ENCODE data around the gene ANKMY1.

DNA sequence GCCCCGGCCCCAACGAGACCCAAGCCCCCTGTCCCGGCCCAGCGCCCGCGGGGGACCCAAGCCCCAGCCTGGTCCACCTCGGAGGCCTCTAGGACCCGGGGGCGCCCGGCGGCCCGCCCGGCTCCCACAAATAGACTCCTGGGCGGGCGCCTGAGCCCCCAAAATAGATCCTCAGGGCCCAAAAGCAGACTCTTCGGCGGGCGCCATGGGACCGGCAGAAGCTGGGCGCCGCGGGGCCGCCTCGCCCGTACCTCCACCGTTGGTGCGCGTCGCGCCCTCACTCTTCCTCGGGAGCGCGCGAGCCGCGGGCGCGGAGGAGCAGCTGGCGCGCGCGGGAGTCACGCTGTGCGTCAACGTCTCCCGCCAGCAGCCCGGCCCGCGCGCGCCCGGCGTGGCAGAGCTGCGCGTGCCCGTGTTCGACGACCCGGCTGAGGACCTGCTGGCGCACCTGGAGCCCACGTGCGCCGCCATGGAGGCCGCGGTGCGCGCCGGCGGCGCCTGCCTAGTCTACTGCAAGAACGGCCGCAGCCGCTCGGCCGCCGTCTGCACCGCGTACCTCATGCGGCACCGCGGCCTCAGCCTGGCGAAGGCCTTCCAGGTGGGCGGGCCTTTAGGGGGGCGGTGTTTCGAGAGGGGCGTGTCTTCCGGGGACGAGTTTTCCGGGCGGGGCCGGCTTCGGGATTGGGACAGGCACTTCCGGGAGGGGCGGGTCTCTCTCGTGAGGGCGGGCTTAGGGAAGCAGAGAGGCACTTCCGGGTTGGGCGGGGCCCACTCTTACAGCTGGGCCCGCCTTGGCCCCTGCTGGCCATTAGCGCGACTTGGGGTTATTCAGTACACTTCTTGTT is 2.9 kb upstream of the ANKMY1 start:
- TF ChIP-seq EZH2 (IDR thresholded peaks at IDR 0.05; ENCODE audit: low read depth): no peak
- TF ChIP-seq, protein P1, sequence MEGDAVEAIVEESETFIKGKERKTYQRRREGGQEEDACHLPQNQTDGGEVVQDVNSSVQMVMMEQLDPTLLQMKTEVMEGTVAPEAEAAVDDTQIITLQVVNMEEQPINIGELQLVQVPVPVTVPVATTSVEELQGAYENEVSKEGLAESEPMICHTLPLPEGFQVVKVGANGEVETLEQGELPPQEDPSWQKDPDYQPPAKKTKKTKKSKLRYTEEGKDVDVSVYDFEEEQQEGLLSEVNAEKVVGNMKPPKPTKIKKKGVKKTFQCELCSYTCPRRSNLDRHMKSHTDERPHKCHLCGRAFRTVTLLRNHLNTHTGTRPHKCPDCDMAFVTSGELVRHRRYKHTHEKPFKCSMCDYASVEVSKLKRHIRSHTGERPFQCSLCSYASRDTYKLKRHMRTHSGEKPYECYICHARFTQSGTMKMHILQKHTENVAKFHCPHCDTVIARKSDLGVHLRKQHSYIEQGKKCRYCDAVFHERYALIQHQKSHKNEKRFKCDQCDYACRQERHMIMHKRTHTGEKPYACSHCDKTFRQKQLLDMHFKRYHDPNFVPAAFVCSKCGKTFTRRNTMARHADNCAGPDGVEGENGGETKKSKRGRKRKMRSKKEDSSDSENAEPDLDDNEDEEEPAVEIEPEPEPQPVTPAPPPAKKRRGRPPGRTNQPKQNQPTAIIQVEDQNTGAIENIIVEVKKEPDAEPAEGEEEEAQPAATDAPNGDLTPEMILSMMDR (conservative IDR thresholded peaks at IDR 0.05): no peak
